HUES64 (cell line): ENCODE measurements around the gene ADRA1B.

Source experiments
- H3K27ac ChIP-seq: 2 replicates; pipeline ENCODE4 v1.7.0; 2013; ENCODE audit warnings: low read depth, low read length, inconsistent platforms
- H3K27me3 ChIP-seq: 2 replicates; pipeline ENCODE4 v1.6.1; 2013; ENCODE audit warnings: mild to moderate bottlenecking, low read length; ENCODE audit not compliant: insufficient read depth
- H3K36me3 ChIP-seq: 2 replicates; pipeline ENCODE4 v1.6.1; 2013; ENCODE audit warnings: mild to moderate bottlenecking, low read length; ENCODE audit not compliant: insufficient read depth
- H3K4me1 ChIP-seq: 2 replicates; pipeline ENCODE4 v1.6.1; 2013; ENCODE audit warnings: mild to moderate bottlenecking, low read length, moderate library complexity; ENCODE audit not compliant: insufficient read depth
- H3K4me3 ChIP-seq: 2 replicates; pipeline ENCODE4 v1.5.1; 2013; ENCODE audit warnings: mild to moderate bottlenecking, low read length, moderate library complexity
- H3K9ac ChIP-seq: 2 replicates; pipeline ENCODE4 v1.6.1; 2013; ENCODE audit warnings: mild to moderate bottlenecking, low read depth, low read length
- H3K9me3 ChIP-seq: 2 replicates; pipeline ENCODE4 v1.6.1; 2013; ENCODE audit warnings: low read depth, low read length; ENCODE audit not compliant: insufficient read depth
- WGBS: fragments of 150-250, 120-280 bp; methylation state at CpG from one replicate; pipeline ENCODE4 v1.1.7; 2013; ENCODE audit warnings: missing lambda C conversion rate; 5-methylcytosine and 5-hydroxymethylcytosine counted together

The ADRA1B gene

DNA sequence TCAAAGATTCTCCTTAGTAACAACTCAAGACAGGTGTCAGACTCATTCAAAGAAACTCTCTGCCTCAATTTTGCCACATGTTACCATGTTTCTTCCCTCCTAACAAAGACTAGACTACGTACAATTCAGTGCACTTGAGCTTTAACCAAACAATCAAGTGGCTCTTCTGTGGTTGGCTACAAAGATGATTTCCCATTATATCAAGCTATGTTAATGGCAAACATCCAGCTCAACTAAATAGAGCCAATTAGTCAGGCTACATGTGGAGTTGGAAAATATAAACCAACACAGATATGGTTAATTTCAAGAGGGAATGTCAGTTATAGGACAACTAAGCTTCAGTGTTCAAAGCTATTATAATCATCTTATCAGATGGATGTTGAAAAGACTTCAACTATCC lies 29.2 kb upstream of the ADRA1B start:
- H3K4me3 ChIP-seq: no peak overlapping the region
- H3K9ac ChIP-seq: no peak overlapping the region
- no peaks in the 10 kb centered on the region for H3K27me3 ChIP-seq
- H3K9me3 ChIP-seq: no peaks in the 10 kb centered on the region
- H3K27ac ChIP-seq: no peak overlapping the region
- peaks cover 4% of the 10 kb centered on the region; the same call in 1 of the 2 replicates for H3K4me1 ChIP-seq
- no peaks in the 10 kb centered on the region for H3K36me3 ChIP-seq
- 91% methylated on average over 1 of the region's 1 CpG for WGBS

DNA sequence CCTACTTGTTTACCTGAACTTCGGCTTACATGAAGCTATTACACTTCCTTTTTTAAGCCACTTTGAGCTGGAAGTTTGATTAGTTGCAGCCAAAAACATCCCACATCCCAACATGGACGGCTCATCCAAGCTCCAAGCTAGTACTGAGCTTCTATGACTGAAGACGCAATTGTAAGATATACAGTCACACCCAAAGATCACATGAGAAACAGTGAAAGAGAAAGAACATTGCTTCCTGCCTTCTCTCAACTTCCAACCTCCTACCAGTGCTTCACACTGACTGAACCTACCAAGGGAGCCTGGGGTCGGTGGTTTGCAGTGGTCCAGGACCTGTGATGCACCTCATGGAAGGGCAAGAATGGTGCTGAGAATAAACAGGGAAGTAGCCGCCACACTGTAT lies 27.4 kb upstream of the ADRA1B start:
- no peak overlapping the region for H3K4me3 ChIP-seq
- no peak overlapping the region for H3K27ac ChIP-seq
- H3K9me3 ChIP-seq: no peaks in the 10 kb centered on the region
- no peak overlapping the region for H3K9ac ChIP-seq
- H3K4me1 ChIP-seq: peaks cover 4% of the 10 kb centered on the region; the same call in 1 of the 2 replicates
- 95% methylated on average over 5 of the region's 5 CpGs for WGBS
- no peaks in the 10 kb centered on the region for H3K27me3 ChIP-seq
- H3K36me3 ChIP-seq: no peaks in the 10 kb centered on the region

DNA sequence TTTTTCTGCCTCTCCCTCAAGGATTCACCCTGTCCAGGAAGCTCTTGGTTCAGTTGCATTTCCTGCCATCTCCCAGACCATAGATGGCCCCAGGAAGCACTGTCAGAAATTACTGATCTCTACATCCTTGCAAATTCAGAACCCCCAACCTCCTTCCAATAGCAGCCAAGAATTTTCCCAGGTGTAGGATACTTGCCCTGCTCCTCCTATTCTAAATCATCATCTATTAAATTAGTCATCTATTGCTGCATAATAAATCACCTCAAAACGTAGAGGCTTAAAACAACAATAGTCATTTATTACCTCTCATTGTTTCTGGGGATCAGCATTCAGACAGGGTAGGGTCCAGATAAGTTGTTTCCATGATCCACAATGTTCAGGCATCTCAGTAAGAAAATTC lies 26.1 kb upstream of the ADRA1B start:
- Histone ChIP-seq H3K27me3 (no peaks in the 10 kb centered on the region), H3K36me3 (no peaks in the 10 kb centered on the region), H3K27ac (no peak overlapping the region), H3K4me1 (peaks cover 4% of the 10 kb centered on the region; the same call in 1 of the 2 replicates), H3K9me3 (no peaks in the 10 kb centered on the region), H3K4me3 (no peak overlapping the region), H3K9ac (no peak overlapping the region)
- WGBS: 81% methylated on average over 1 of the region's 1 CpG

DNA sequence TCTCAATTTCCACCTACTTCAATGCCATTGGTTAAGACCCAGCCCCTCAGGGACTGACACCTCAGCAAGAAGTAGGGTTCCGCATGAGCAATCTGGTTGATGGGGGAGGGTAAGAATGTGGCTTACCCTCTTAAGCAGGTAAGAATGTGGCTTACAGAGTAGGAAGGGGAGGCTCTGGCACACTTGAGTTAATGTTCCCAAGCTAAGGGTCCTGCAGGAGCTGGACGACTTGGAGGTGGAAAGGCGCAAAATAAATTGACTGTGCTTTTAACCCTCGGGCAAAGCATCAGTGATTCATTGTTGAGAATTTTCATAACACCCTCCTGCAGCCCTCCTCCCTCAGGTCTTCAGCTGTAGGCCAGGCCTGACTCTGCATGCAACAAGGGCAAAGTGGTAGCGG lies 24.9 kb upstream of the ADRA1B start:
- Histone ChIP-seq H3K4me3 (no peak overlapping the region), H3K4me1 (peaks cover 4% of the 10 kb centered on the region; the same call in 1 of the 2 replicates), H3K9ac (no peak overlapping the region), H3K9me3 (no peaks in the 10 kb centered on the region), H3K27ac (no peak overlapping the region), H3K27me3 (no peaks in the 10 kb centered on the region), H3K36me3 (no peaks in the 10 kb centered on the region)
- WGBS: 79% methylated on average over 5 of the region's 5 CpGs

DNA sequence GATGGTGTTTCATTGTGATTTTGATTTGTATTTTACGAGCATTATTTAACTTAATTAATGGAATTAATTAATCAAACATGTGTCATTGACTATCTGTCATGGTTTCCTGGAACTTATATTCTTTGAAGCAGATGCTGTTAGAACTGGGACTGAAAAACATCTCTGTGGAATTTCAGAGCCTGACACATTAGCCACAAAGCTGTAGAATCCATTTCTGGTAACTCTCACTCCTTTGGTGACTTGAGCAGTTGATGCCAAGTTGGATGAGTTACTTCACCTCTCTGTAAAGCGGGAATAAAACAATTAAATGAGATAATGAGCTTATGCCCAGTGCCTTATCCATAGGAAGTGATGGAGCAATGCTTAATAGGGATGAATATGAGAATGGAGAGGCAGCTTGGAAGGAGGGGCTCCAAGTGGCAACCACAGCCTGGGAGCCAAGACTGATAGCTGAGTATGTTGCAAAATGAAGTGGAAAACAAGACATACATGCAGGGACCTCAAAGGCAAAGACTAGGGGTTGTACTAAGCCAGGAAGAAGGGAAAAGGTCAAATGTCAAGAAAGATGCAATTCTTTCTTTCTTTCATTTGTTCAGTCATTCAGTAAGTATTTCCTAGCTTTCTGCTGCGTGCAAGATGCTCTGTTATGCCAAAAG lies 23.1 kb upstream of the ADRA1B start:
- no peak overlapping the region for H3K27ac ChIP-seq
- WGBS: 95% methylated on average over 2 of the region's 3 CpGs
- no peaks in the 10 kb centered on the region for H3K27me3 ChIP-seq
- no peak overlapping the region for H3K9ac ChIP-seq
- H3K9me3 ChIP-seq: no peaks in the 10 kb centered on the region
- peaks cover 4% of the 10 kb centered on the region; the same call in 1 of the 2 replicates for H3K4me1 ChIP-seq
- H3K4me3 ChIP-seq: no peak overlapping the region
- H3K36me3 ChIP-seq: no peaks in the 10 kb centered on the region

DNA sequence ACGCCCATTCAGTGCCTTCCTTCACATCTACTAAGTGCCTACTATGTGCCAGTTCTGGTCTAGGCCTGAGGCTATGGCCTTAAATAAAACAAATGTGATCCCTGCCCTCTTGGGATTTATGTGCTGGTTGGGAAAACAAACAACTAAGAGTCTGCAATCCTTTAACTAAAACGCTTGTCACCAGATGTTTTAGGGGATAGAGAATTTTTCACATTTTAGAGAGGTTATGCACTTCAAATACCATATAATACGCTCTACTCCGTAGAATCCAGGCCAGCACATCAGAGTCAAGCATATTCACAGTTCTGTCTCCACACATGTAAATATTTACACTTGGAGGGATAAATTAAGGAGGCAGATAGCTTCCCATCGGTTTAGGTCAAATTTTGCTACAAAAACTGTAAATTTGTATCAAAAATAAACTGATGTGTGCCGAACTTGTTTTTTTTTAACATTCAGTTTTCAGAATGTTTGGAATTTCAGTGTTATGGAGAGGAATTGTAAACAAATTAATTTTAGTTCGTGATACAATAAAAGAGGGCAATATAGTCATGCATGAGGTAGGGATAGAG lies 22.0 kb upstream of the ADRA1B start:
- no peaks in the 10 kb centered on the region for H3K36me3 ChIP-seq
- no peak overlapping the region for H3K9ac ChIP-seq
- H3K4me1 ChIP-seq: peaks cover 4% of the 10 kb centered on the region; the same call in 1 of the 2 replicates
- no peaks in the 10 kb centered on the region for H3K27me3 ChIP-seq
- no peak overlapping the region for H3K27ac ChIP-seq
- 88% methylated on average over 6 of the region's 7 CpGs for WGBS
- H3K9me3 ChIP-seq: no peaks in the 10 kb centered on the region
- H3K4me3 ChIP-seq: no peak overlapping the region

DNA sequence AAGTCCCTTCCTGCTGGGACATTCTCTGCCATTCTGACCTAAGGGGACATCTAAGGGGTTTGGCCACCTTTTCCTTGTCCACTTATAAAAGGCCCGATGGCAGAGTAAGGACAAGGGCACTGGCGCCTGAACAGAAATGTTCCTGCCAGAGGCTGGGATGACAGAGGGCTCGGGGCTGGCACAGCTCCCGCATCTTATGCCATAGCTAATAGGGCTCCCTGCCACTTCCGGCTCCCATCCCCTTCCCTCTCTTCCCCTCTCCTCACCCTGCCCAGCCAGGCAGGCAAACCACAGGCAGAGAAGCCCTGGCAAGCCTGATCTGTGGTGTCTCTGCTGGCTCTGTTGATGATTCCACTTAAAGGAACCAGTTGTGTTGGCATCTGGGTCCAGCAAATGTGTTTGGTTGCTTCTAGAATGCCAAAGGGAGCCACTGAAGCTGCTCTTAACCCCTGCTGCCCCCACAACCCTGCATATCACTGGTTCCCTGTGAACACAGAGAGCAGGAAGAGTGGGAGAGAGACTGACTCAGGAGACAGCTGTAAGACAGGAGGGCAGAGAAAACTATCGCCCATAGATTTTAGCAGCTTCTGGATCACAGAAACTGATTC lies 18.4 kb upstream of the ADRA1B start:
- Histone ChIP-seq H3K27me3 (no peaks in the 10 kb centered on the region), H3K4me1 (no peaks in the 10 kb centered on the region), H3K4me3 (no peak overlapping the region), H3K9me3 (no peaks in the 10 kb centered on the region), H3K27ac (no peak overlapping the region), H3K36me3 (no peaks in the 10 kb centered on the region), H3K9ac (no peak overlapping the region)
- WGBS: 94% methylated on average over 6 of the region's 6 CpGs

DNA sequence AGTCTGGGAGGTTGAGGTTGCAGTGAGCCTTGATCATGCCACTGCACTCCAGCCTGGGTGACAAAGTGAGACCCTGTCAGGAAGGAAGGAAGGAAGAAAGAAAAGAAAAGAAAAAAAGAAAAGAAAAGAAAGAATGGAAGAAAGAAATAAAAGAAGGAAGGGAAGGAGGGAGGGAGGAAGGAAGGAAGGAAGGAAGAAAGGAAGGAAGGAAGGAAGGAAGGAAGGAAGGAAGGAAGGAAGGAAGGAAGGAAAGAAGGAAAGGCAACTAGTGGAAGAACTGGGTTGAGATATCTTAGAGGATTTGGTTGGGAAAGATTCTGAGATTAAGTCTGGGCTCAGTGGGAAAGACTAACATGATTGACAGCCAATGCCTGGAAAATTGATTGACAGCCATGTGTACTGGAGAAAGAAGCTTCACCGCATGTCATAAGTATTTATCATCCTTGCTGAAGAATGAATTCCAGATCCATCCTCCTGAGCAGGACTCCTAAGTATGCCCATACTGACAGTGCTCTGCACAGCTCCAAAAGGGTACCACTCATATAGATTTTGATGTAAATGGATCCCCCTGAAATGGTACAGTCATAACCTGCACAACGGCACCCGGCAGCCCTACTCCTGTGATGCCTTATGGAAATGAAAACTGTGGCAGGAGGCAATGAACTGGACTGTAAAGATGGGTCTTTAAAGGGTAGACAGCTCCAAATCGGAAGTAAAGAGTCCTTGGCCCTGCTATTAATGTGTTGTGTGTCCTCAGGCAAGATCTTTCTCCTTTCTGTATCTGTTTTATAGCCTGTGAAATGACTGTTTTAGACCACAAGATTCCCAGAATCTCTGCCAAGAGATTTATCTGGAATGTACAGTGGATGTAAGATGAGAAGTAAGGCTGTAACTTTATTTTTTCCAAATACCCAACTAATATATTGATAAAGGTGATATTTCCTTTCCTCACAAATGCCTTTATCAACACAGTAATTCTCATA lies 16.9 kb upstream of the ADRA1B start:
- H3K36me3 ChIP-seq: no peaks in the 10 kb centered on the region
- 95% methylated on average over 4 of the region's 4 CpGs for WGBS
- no peak overlapping the region for H3K4me3 ChIP-seq
- H3K9me3 ChIP-seq: no peaks in the 10 kb centered on the region
- H3K27ac ChIP-seq: no peak overlapping the region
- H3K27me3 ChIP-seq: no peaks in the 10 kb centered on the region
- H3K4me1 ChIP-seq: no peaks in the 10 kb centered on the region
- no peak overlapping the region for H3K9ac ChIP-seq

DNA sequence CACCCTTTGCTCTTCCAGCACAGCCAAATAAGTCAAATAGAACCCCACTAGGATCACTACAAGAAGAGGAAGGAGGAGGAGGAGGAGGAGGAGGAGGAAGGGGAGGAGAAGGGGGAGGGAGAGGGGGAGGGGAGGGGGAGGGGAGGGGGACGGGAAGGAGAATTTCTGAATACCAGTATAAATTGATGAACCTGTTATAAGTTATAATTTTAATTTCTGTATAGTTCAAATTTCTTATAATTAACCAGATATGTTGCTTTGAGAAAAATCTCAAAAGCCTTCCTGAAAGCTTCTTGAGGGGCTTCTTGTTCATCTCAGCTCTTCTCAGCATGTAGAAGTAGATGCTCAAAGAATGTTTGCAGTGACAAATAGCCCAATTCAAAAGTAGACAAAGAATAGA lies 15.0 kb upstream of the ADRA1B start:
- no CpG with 5 or more reads among the region's 1 CpG for WGBS
- H3K9ac ChIP-seq: no peak overlapping the region
- no peaks in the 10 kb centered on the region for H3K36me3 ChIP-seq
- no peaks in the 10 kb centered on the region for H3K4me1 ChIP-seq
- no peaks in the 10 kb centered on the region for H3K9me3 ChIP-seq
- H3K27ac ChIP-seq: no peak overlapping the region
- H3K27me3 ChIP-seq: no peaks in the 10 kb centered on the region
- no peak overlapping the region for H3K4me3 ChIP-seq

DNA sequence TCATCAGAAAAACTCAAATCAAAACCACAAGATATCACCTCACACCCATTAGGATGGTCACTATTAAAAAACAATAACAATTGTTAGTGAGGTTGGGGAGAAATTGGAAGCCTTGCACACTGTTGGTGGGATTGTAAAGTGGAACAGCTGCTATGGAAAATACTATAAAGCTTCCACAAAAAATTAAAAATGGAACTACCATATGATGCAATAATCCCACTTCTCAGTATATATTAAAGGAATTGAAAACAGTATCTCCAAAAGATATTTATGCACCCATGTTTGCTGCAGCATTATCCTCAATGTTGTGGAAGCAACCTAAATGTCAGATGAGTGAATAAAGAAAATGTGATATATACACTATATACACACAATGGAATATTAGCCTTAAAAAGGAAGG lies 14.5 kb upstream of the ADRA1B start:
- no peaks in the 10 kb centered on the region for H3K36me3 ChIP-seq
- H3K4me1 ChIP-seq: no peaks in the 10 kb centered on the region
- H3K9ac ChIP-seq: no peak overlapping the region
- H3K9me3 ChIP-seq: no peaks in the 10 kb centered on the region
- no peak overlapping the region for H3K4me3 ChIP-seq
- no peak overlapping the region for H3K27ac ChIP-seq
- no peaks in the 10 kb centered on the region for H3K27me3 ChIP-seq
